Lung (tissue), 16 donors: ENCODE measurements around the gene C2orf80. TPM values are rescaled to one million over a fixed set of nuclear protein-coding genes. Genes with fewer than 3 reads are reported as not detected.

Experiments used
- ATAC-seq: fragments of 200-7000 bp; cut with Tn5 transposase; one replicate; pipeline ENCODE4 v1.9.1; 2020; ENCODE audit warnings: moderate number of reproducible peaks; ENCODE audit not compliant: insufficient read depth, low FRiP score
- DNase-seq, 3 donors: peaks; one replicate each; pipeline ENCODE4 v3.0.0-alpha.2; 2013 to 2017
- H3K27ac ChIP-seq, 2 donors: one replicate each; pipeline ENCODE4 v1.5.1; 2013; ENCODE audit warnings: mild to moderate bottlenecking in 2 of 2, moderate library complexity in 2 of 2, control low read depth in 1 of 2, inconsistent platforms in 1 of 2, low read depth in 1 of 2, low read length in 1 of 2
- H3K27me3 ChIP-seq, 3 donors: one replicate each; pipeline ENCODE4 v1.5.1; 2013; ENCODE audit warnings: low read length in 2 of 3; ENCODE audit not compliant: control insufficient read depth in 3 of 3, insufficient read depth in 3 of 3
- H3K36me3 ChIP-seq, 4 donors: one replicate each; pipeline ENCODE4 v1.5.1; 2013; ENCODE audit warnings: low read length in 4 of 4, mild to moderate bottlenecking in 1 of 4, moderate library complexity in 1 of 4; ENCODE audit not compliant: control insufficient read depth in 4 of 4, insufficient read depth in 4 of 4
- H3K4me1 ChIP-seq, 5 donors: one replicate each; pipeline ENCODE4 v1.5.1; 2013; ENCODE audit warnings: low read length in 5 of 5, mild to moderate bottlenecking in 2 of 5, moderate library complexity in 1 of 5; ENCODE audit not compliant: control insufficient read depth in 5 of 5, insufficient read depth in 5 of 5
- H3K4me3 ChIP-seq: one replicate; pipeline ENCODE4 v1.5.1; 2013; ENCODE audit warnings: mild to moderate bottlenecking, control low read depth, moderate library complexity
- H3K9ac ChIP-seq, 2 donors: one replicate each; pipeline ENCODE4 v1.5.1; 2013; ENCODE audit warnings: low read length in 2 of 2, control low read depth in 1 of 2; ENCODE audit not compliant: insufficient read depth in 1 of 2
- H3K9me3 ChIP-seq, 4 donors: one replicate each; pipeline ENCODE4 v1.5.1; 2013; ENCODE audit warnings: low read length in 3 of 4, mild to moderate bottlenecking in 1 of 4, moderate library complexity in 1 of 4; ENCODE audit not compliant: control insufficient read depth in 4 of 4, insufficient read depth in 3 of 4
- WGBS, 2 donors: extraction: QIAGEN DNeasy Blood & Tissue Kit; methylation state at CpG; one replicate each; pipeline ENCODE4 v1.1.7; 2013; 5-methylcytosine and 5-hydroxymethylcytosine counted together
- long read RNA-seq, 5 donors: transcript quantifications; one replicate each; lab custom pipeline, GENCODE V29; 2026
- polyA plus RNA-seq, 2 donors: library from polyadenylated mRNA; stranded (reverse); fragments of 200-250 nt; gene quantifications; one replicate each; pipeline ENCODE4 v1.2.1, GENCODE V29; 2013
- total RNA-seq, 2 donors: library from RNA; depleted of rRNA in 1 of 2; stranded (reverse); fragments of >200 nt in 1 of 2; gene quantifications; one replicate each; pipeline ENCODE4 v1.2.1, GENCODE V29; 2014 to 2021
- TF ChIP-seq, protein P1 (sequence below): IDR thresholded peaks from 2 replicates; pipeline ENCODE4 v1.5.1; 2012; ENCODE audit warnings: mild to moderate bottlenecking; ENCODE audit errors: control extremely low read depth, extremely low read depth
- donor health status: control.
- donor health status: control.
- donor health status: Bipolar disorder and iron deficiency.
- donor health status: healthy.
- donor health status: DM: yes; HTN: yes; CAD: no.

Gene C2orf80
- total RNA-seq, result under 1 TPM in 1 of 2 donors, not detected in 1; 0.25 TPM
- polyA plus RNA-seq, result under 1 TPM in 1 of 2 donors, not detected in 1; 0.18 TPM
- long read RNA-seq, donor 1, result 0 reads
- long read RNA-seq, donor 2, result 0 reads
- long read RNA-seq, donor 3, result 0 reads
- long read RNA-seq, donor 4, result 0 reads
- long read RNA-seq, donor 5, result 0 reads

DNA sequence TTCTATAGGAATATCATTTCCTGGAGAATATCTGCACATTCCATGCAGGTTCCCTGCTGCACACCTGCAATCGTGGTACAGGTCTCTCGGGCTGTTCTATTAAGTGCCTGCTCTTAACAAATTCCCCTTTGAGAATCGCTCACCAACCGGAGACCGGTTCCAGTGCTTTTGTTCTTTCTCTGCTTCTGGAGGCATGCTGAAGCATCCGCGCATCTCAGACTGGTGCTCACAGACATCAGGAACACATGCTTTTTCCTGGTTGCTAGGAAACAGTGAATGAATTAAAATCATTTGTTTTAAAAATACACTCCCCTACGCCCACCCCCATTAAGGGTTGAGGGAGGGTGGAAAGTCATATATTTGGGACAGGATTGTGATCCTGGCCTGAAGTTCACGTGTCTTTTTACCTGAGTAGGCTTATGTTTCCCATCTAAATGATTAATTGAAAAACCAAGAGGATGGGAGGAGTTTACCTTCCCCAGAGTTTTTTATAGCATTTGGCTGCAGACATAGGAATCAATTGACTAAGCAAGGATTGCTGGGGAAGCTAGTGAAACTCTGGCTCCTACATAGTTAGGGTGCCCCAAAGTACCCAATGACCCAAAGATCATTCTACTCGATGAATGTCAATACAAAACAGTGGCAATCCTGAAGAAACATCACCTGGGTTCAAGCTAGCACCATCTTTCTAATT, at the start of gene C2orf80:
TSS of gene C2orf80 (minus strand) at position 221 of the 694 bp plus-strand sequence. CDS start 3,044 bp downstream, outside the sequence.
- DNase-seq (peak in 1 of 3 donors; percentile 30), ATAC-seq (no peak)
- TF ChIP-seq, protein P1, sequence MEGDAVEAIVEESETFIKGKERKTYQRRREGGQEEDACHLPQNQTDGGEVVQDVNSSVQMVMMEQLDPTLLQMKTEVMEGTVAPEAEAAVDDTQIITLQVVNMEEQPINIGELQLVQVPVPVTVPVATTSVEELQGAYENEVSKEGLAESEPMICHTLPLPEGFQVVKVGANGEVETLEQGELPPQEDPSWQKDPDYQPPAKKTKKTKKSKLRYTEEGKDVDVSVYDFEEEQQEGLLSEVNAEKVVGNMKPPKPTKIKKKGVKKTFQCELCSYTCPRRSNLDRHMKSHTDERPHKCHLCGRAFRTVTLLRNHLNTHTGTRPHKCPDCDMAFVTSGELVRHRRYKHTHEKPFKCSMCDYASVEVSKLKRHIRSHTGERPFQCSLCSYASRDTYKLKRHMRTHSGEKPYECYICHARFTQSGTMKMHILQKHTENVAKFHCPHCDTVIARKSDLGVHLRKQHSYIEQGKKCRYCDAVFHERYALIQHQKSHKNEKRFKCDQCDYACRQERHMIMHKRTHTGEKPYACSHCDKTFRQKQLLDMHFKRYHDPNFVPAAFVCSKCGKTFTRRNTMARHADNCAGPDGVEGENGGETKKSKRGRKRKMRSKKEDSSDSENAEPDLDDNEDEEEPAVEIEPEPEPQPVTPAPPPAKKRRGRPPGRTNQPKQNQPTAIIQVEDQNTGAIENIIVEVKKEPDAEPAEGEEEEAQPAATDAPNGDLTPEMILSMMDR, result no peak
- Histone ChIP-seq H3K4me1 (no peaks in the 10 kb centered on the region), H3K9me3 (no peaks in the 10 kb centered on the region), H3K36me3 (no peaks in the 10 kb centered on the region), H3K27me3 (peaks cover 0 to 5% (median 2%) of the 10 kb centered on the region in 3 donors), H3K9ac (no peak within 1 kb of the TSS), H3K4me3 (no peak within 1 kb of the TSS), H3K27ac (no peak within 1 kb of the TSS)
- 71 to 90% methylated on average over 10 of the region's 10 CpGs for WGBS, 2 donors

DNA sequence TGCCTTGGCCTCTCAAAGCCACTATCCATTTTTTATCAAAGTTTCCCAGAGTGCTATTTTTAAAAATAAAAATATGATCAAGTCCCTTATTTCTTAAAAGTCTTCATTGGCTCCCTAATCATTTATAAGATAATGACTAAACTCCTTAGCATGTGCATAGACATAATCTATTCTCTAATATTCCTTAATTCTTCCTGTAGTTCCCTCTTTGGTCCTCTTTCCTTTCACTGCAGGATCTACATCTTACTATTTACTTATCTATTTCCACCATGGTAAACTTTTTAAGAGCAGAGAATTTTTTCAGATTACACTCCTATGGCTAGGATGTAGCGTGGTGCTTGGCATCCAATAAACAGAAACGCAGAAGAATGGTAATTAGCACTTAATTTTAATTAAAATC, 46.0 kb upstream of the C2orf80 start:
- TF ChIP-seq, protein P1, result no peak
- Histone ChIP-seq H3K9ac (no peak overlapping the region), H3K9me3 (no peaks in the 10 kb centered on the region), H3K4me3 (no peak overlapping the region), H3K36me3 (peaks cover 16 to 24% (median 19%) of the 10 kb centered on the region in 4 donors), H3K27me3 (no peaks in the 10 kb centered on the region), H3K27ac (no peak overlapping the region), H3K4me1 (no peaks in the 10 kb centered on the region)
- WGBS, 2 donors, result 78 to 95% methylated on average over 2 of the region's 2 CpGs
- DNase-seq (no peak), ATAC-seq (no peak)

DNA sequence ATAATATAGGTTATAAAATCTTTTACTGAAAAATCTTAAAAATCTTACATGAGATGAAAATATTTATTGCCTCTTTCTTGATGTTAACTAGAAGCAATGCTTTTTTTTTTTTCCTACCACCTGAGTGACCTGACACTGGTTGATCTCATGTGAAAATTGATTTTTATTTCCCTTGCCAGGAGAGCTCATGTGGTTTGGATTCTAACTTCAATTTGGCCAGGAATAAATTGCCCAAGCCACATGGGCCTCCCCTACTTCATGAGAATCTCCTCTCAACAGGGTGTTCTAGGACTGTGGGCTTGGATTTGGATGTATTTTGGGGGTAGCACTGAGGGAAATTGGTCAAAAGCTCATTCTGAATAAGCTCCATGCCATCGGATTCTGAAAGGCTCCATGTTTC, 45.0 kb upstream of the C2orf80 start:
- no peak for ATAC-seq
- WGBS, 2 donors, result 98 to 100% methylated on average over 1 of the region's 1 CpG

More for the DNA sequence above, 45.0 kb upstream of the C2orf80 start:
- no peaks in the 10 kb centered on the region for H3K27me3 ChIP-seq
- no peak overlapping the region for H3K9ac ChIP-seq
- H3K4me3 ChIP-seq, result no peak overlapping the region
- TF ChIP-seq, protein P1, result no peak
- no peaks in the 10 kb centered on the region for H3K9me3 ChIP-seq
- no peak overlapping the region for H3K27ac ChIP-seq
- no peak for DNase-seq
- H3K36me3 ChIP-seq, result peaks cover 11 to 16% (median 14%) of the 10 kb centered on the region in 4 donors
- H3K4me1 ChIP-seq, result no peaks in the 10 kb centered on the region
